ENCODE results near the gene TAOK1.
A peak's percentile ranks its signal among the peaks of the same experiment; 100 is the strongest.

The TAOK1 gene

GRCh38 chr17:29567304-29567553, 177.1 kb downstream of the TAOK1 start:
- Histone ChIP-seq H3K9me3 (ENCODE audit: control insufficient read depth in 1 of 2, low read length in 2 of 2) (no peaks in the 10 kb centered on the region), H3K4me1 (ENCODE audit: control insufficient read depth in 1 of 2, insufficient read depth in 2 of 2, low read length in 2 of 2) (peaks cover 18 to 64% of the 10 kb centered on the region in 2 donors), H3K27me3 (ENCODE audit: control insufficient read depth in 1 of 2, insufficient read depth in 2 of 2, low read length in 2 of 2) (no peaks in the 10 kb centered on the region), H3K36me3 (ENCODE audit: control insufficient read depth in 1 of 2, insufficient read depth in 2 of 2, low read length in 2 of 2) (peaks cover 12 to 14% of the 10 kb centered on the region in 2 donors), H3K9ac (ENCODE audit: low read depth in 1 of 2, low read length in 2 of 2) (peak overlapping the region; percentile 65 to 96), H3K4me3 (ENCODE audit: low read depth in 1 of 2, low read length in 2 of 2) (peak overlapping the region; percentile 85 to 87), H3K27ac (ENCODE audit: low read depth, low read length) (peak overlapping the region; percentile 84)

DNA sequence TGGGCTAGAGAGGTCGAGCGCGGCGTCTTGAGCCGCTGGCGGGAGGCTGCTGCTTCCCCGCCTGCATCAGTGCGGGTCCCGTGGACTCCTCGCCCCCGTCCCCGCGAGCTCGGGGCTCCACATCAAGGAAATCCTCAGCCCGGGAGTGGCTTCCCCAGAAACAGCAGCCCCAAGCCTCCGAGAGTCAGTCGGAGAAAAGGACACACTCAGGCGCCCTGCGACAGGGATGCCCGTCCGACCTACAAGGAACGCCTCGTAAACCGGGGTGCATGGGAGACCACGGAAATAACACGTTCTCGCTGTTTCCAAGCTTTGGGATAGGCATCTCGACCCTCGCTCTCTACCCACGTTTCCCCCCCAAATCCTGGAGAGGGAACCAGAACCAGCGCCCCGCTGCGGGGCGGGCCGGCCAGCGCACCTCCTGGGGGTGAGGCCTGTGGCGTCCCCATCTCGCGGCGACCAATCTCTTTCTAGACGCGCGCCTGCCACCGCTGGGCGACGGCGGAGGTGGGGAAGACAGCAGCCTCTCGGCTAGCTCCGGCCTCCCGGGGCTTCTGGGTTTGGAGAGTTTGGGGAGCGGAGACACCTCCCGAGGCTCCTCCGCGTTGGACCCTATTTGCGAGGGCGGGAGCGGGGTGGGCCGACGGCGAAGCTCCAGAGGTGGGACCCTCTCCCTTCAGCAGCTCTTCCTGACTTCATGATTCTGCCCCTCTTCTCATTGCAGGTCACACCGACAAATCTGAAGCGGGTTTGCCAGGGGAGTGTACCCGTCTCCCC, 177.6 kb downstream of the TAOK1 start:
- Histone ChIP-seq H3K27ac (ENCODE audit: low read depth, low read length) (peak overlapping the region; percentile 84), H3K9me3 (ENCODE audit: control insufficient read depth in 1 of 2, low read length in 2 of 2) (no peaks in the 10 kb centered on the region), H3K27me3 (ENCODE audit: control insufficient read depth in 1 of 2, insufficient read depth in 2 of 2, low read length in 2 of 2) (no peaks in the 10 kb centered on the region), H3K9ac (ENCODE audit: low read depth in 1 of 2, low read length in 2 of 2) (peak overlapping the region; percentile 65 to 96), H3K36me3 (ENCODE audit: control insufficient read depth in 1 of 2, insufficient read depth in 2 of 2, low read length in 2 of 2) (peaks cover 7 to 9% of the 10 kb centered on the region in 2 donors), H3K4me3 (ENCODE audit: low read depth in 1 of 2, low read length in 2 of 2) (peak overlapping the region; percentile 85 to 87), H3K4me1 (ENCODE audit: control insufficient read depth in 1 of 2, insufficient read depth in 2 of 2, low read length in 2 of 2) (peaks cover 18 to 61% of the 10 kb centered on the region in 2 donors)

DNA sequence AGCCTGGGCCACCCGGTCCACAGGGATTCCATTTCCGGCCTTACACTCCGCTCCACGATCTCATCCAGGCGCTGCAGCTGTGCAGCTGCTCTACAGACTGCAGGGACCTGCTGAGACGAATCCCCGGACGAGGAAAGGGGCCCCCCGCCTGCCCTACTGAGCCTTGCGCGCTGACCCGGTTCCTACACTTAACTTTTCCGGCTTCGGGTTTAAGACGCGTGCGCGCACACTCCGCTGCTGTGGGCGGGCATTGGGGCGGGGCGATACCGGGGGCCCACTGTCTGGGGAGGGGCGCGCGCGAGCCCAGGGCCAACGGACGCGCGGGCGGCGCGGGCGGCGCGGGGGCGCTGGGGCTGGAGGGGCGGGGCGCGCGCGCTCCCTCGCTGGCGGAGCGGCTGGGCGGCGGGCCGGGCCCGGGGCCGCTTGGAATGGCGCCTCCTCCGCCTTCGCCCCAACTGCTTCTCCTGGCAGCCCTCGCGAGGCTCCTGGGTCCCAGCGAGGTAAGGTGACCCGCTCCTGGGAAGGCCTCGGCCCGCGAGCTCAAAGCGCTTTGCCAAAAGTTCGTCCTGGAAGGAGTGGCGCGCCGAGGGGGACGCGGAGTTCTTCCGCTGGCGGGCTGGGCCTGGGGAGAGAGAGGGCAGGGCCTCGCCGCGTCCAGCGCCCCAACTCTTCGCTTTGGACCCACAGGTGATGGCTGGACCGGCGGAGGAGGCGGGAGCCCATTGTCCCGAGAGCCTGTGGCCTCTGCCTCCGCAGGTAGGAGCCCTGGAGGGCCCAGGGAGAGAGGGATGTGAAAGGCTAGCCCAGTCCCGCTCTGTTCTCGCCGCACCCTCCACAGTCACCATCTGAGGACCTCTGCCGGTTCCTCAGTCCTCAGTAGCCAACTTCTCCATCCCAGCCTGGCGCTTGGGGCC, 178.4 kb downstream of the TAOK1 start, which contains the start of gene TP53I13:
TP53I13 (plus strand) TSS at position 371 of the 914 bp plus-strand sequence; CDS start at position 429, 58 bp downstream.
- Histone ChIP-seq H3K9me3 (ENCODE audit: control insufficient read depth in 1 of 2, low read length in 2 of 2) (no peaks in the 10 kb centered on the region), H3K27ac (ENCODE audit: low read depth, low read length) (peak within 1 kb of the TSS; percentile 84), H3K4me1 (ENCODE audit: control insufficient read depth in 1 of 2, insufficient read depth in 2 of 2, low read length in 2 of 2) (peaks cover 19 to 60% of the 10 kb centered on the region in 2 donors), H3K36me3 (ENCODE audit: control insufficient read depth in 1 of 2, insufficient read depth in 2 of 2, low read length in 2 of 2) (peaks cover 6 to 10% of the 10 kb centered on the region in 2 donors), H3K4me3 (ENCODE audit: low read depth in 1 of 2, low read length in 2 of 2) (peak within 1 kb of the TSS; percentile 85 to 89), H3K9ac (ENCODE audit: low read depth in 1 of 2, low read length in 2 of 2) (peak within 1 kb of the TSS; percentile 80 to 96), H3K27me3 (ENCODE audit: control insufficient read depth in 1 of 2, insufficient read depth in 2 of 2, low read length in 2 of 2) (no peaks in the 10 kb centered on the region)

DNA sequence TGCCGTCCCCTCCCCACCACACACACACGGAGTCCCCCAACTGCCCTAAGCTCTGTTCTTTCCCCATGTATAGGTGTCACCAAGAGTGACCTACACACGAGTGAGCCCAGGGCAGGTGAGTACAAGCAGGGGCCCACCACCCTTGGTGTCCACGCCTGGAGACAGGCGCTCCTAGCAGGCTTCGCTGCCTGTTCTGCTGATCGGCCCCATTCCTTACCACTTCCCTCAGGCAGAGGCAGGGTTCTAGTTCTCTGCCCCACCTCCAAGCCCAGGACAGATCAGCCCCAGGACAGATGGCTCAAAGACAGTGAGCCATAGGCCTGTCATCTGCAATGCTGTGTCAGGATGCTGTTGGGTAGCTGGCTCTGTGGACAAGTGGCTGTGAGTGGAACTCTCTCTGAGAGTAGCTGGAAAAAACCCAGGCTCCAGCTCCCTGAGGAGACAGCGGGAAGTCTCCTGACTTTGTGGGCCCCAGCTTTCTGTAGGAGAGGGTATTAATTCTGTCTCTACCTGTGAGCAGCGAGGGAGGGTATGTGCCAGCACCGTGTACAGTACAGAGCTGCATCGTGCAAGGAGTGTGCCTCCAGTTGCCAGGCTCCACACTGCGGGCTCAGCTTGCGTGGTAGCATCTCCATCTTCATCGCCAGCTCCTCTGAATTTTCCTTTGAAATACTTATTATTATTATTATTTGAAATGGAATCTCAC, 179.2 kb downstream of the TAOK1 start:
- peaks cover 23 to 62% of the 10 kb centered on the region in 2 donors for H3K4me1 ChIP-seq (ENCODE audit: control insufficient read depth in 1 of 2, insufficient read depth in 2 of 2, low read length in 2 of 2)
- H3K9me3 ChIP-seq (ENCODE audit: control insufficient read depth in 1 of 2, low read length in 2 of 2): no peaks in the 10 kb centered on the region
- no peaks in the 10 kb centered on the region for H3K27me3 ChIP-seq (ENCODE audit: control insufficient read depth in 1 of 2, insufficient read depth in 2 of 2, low read length in 2 of 2)
- no peak overlapping the region for H3K27ac ChIP-seq (ENCODE audit: low read depth, low read length)
- H3K36me3 ChIP-seq (ENCODE audit: control insufficient read depth in 1 of 2, insufficient read depth in 2 of 2, low read length in 2 of 2): peaks cover 6 to 17% of the 10 kb centered on the region in 2 donors
- peak overlapping the region; percentile 85 to 89 for H3K4me3 ChIP-seq (ENCODE audit: low read depth in 1 of 2, low read length in 2 of 2)
- H3K9ac ChIP-seq (ENCODE audit: low read depth in 1 of 2, low read length in 2 of 2): peak overlapping the region; percentile 80 to 84

- Histone ChIP-seq H3K9me3 (ENCODE audit: control insufficient read depth in 1 of 2, low read length in 2 of 2) (no peaks in the 10 kb centered on the region), H3K36me3 (ENCODE audit: control insufficient read depth in 1 of 2, insufficient read depth in 2 of 2, low read length in 2 of 2) (peaks cover 6 to 27% of the 10 kb centered on the region in 2 donors), H3K4me3 (ENCODE audit: low read depth in 1 of 2, low read length in 2 of 2) (no peak overlapping the region), H3K27ac (ENCODE audit: low read depth, low read length) (no peak overlapping the region), H3K9ac (ENCODE audit: low read depth in 1 of 2, low read length in 2 of 2) (peak overlapping the region in 1 of 2 donors; percentile 7), H3K4me1 (ENCODE audit: control insufficient read depth in 1 of 2, insufficient read depth in 2 of 2, low read length in 2 of 2) (peaks cover 29 to 59% of the 10 kb centered on the region in 2 donors), H3K27me3 (ENCODE audit: control insufficient read depth in 1 of 2, insufficient read depth in 2 of 2, low read length in 2 of 2) (no peaks in the 10 kb centered on the region)
These were observed 180.4 kb downstream of the TAOK1 start for GRCh38 chr17:29570521-29570920.

- H3K4me1 ChIP-seq (ENCODE audit: control insufficient read depth in 1 of 2, insufficient read depth in 2 of 2, low read length in 2 of 2): peaks cover 26 to 51% of the 10 kb centered on the region in 2 donors
These were observed 181.3 kb downstream of the TAOK1 start for GRCh38 chr17:29571486-29571882.

GRCh38 chr17:29571883-29572681, 181.9 kb downstream of the TAOK1 start:
- H3K4me3 ChIP-seq (ENCODE audit: low read depth in 1 of 2, low read length in 2 of 2): no peak overlapping the region
- no peaks in the 10 kb centered on the region for H3K27me3 ChIP-seq (ENCODE audit: control insufficient read depth in 1 of 2, insufficient read depth in 2 of 2, low read length in 2 of 2)
- H3K27ac ChIP-seq (ENCODE audit: low read depth, low read length): no peak overlapping the region
- peaks cover 6 to 42% of the 10 kb centered on the region in 2 donors for H3K36me3 ChIP-seq (ENCODE audit: control insufficient read depth in 1 of 2, insufficient read depth in 2 of 2, low read length in 2 of 2)
- no peaks in the 10 kb centered on the region for H3K9me3 ChIP-seq (ENCODE audit: control insufficient read depth in 1 of 2, low read length in 2 of 2)
- H3K4me1 ChIP-seq (ENCODE audit: control insufficient read depth in 1 of 2, insufficient read depth in 2 of 2, low read length in 2 of 2): peaks cover 26 to 51% of the 10 kb centered on the region in 2 donors
- no peak overlapping the region for H3K9ac ChIP-seq (ENCODE audit: low read depth in 1 of 2, low read length in 2 of 2)

More at GRCh38 chr17:29571486-29571882, 181.3 kb downstream of the TAOK1 start:
- Histone ChIP-seq H3K36me3 (ENCODE audit: control insufficient read depth in 1 of 2, insufficient read depth in 2 of 2, low read length in 2 of 2) (peaks cover 6 to 36% of the 10 kb centered on the region in 2 donors), H3K4me3 (ENCODE audit: low read depth in 1 of 2, low read length in 2 of 2) (no peak overlapping the region), H3K27ac (ENCODE audit: low read depth, low read length) (no peak overlapping the region), H3K27me3 (ENCODE audit: control insufficient read depth in 1 of 2, insufficient read depth in 2 of 2, low read length in 2 of 2) (no peaks in the 10 kb centered on the region), H3K9me3 (ENCODE audit: control insufficient read depth in 1 of 2, low read length in 2 of 2) (no peaks in the 10 kb centered on the region), H3K9ac (ENCODE audit: low read depth in 1 of 2, low read length in 2 of 2) (no peak overlapping the region)

GRCh38 chr17:29572691-29573557, 182.8 kb downstream of the TAOK1 start:
- H3K9ac ChIP-seq (ENCODE audit: low read depth in 1 of 2, low read length in 2 of 2): no peak overlapping the region
- no peak overlapping the region for H3K4me3 ChIP-seq (ENCODE audit: low read depth in 1 of 2, low read length in 2 of 2)
- H3K9me3 ChIP-seq (ENCODE audit: control insufficient read depth in 1 of 2, low read length in 2 of 2): no peaks in the 10 kb centered on the region
- no peak overlapping the region for H3K27ac ChIP-seq (ENCODE audit: low read depth, low read length)
- no peaks in the 10 kb centered on the region for H3K27me3 ChIP-seq (ENCODE audit: control insufficient read depth in 1 of 2, insufficient read depth in 2 of 2, low read length in 2 of 2)
- H3K36me3 ChIP-seq (ENCODE audit: control insufficient read depth in 1 of 2, insufficient read depth in 2 of 2, low read length in 2 of 2): peaks cover 8 to 51% of the 10 kb centered on the region in 2 donors
- H3K4me1 ChIP-seq (ENCODE audit: control insufficient read depth in 1 of 2, insufficient read depth in 2 of 2, low read length in 2 of 2): peaks cover 26 to 51% of the 10 kb centered on the region in 2 donors

GRCh38 chr17:29573558-29573869, 183.4 kb downstream of the TAOK1 start:
- no peak overlapping the region for H3K27ac ChIP-seq (ENCODE audit: low read depth, low read length)
- peaks cover 26 to 49% of the 10 kb centered on the region in 2 donors for H3K4me1 ChIP-seq (ENCODE audit: control insufficient read depth in 1 of 2, insufficient read depth in 2 of 2, low read length in 2 of 2)
- no peak overlapping the region for H3K4me3 ChIP-seq (ENCODE audit: low read depth in 1 of 2, low read length in 2 of 2)
- no peaks in the 10 kb centered on the region for H3K9me3 ChIP-seq (ENCODE audit: control insufficient read depth in 1 of 2, low read length in 2 of 2)
- no peaks in the 10 kb centered on the region for H3K27me3 ChIP-seq (ENCODE audit: control insufficient read depth in 1 of 2, insufficient read depth in 2 of 2, low read length in 2 of 2)
- H3K36me3 ChIP-seq (ENCODE audit: control insufficient read depth in 1 of 2, insufficient read depth in 2 of 2, low read length in 2 of 2): peaks cover 14 to 57% of the 10 kb centered on the region in 2 donors
- no peak overlapping the region for H3K9ac ChIP-seq (ENCODE audit: low read depth in 1 of 2, low read length in 2 of 2)

All from duodenal mucosa (tissue), 2 donors.